ENCODE results near the gene SFXN3. TPM values are rescaled to one million over a fixed set of nuclear protein-coding genes. Genes with fewer than 3 reads are reported as not detected.

SFXN3 gene
- total RNA-seq, 1 donor from 2014 or later = 16.1 TPM

GRCh38 chr10:100993986-100994708, 36.9 kb upstream of the SFXN3 start:
- DNase-seq (ENCODE audit: low read depth) = no peak
- peak; percentile 63 for TF ChIP-seq CTCF (IDR thresholded peaks at IDR 0.05; ENCODE audit: insufficient read depth, low read length, severe bottlenecking)
- H3K27me3 ChIP-seq (ENCODE audit: control insufficient read depth, insufficient read depth, low read length) = no peaks in the 10 kb centered on the region
- peaks cover 17% of the 10 kb centered on the region for H3K36me3 ChIP-seq (ENCODE audit: control insufficient read depth, insufficient read depth, low read length)
- H3K4me3 ChIP-seq (ENCODE audit: low read depth, low read length) = no peak overlapping the region
- FAIRE-seq = no peak

GRCh38 chr10:100995181-100995580, 35.9 kb upstream of the SFXN3 start:
- peaks cover 13% of the 10 kb centered on the region for H3K36me3 ChIP-seq (ENCODE audit: control insufficient read depth, insufficient read depth, low read length)
- no peak overlapping the region for H3K4me3 ChIP-seq (ENCODE audit: low read depth, low read length)
- no peaks in the 10 kb centered on the region for H3K27me3 ChIP-seq (ENCODE audit: control insufficient read depth, insufficient read depth, low read length)
- DNase-seq (ENCODE audit: low read depth) (no peak), FAIRE-seq (no peak)
- TF ChIP-seq CTCF (IDR thresholded peaks at IDR 0.05; ENCODE audit: insufficient read depth, low read length, severe bottlenecking) = no peak

GRCh38 chr10:100996678-100997359, 34.2 kb upstream of the SFXN3 start:
- DNase-seq (ENCODE audit: low read depth) (no peak), FAIRE-seq (no peak)
- Histone ChIP-seq H3K36me3 (ENCODE audit: control insufficient read depth, insufficient read depth, low read length) (peaks cover 3% of the 10 kb centered on the region), H3K4me3 (ENCODE audit: low read depth, low read length) (peak overlapping the region; percentile 97), H3K27me3 (ENCODE audit: control insufficient read depth, insufficient read depth, low read length) (no peaks in the 10 kb centered on the region)
- TF ChIP-seq CTCF (IDR thresholded peaks at IDR 0.05; ENCODE audit: insufficient read depth, low read length, severe bottlenecking) = no peak

GRCh38 chr10:100997360-100998182, 33.5 kb upstream of the SFXN3 start:
- H3K4me3 ChIP-seq (ENCODE audit: low read depth, low read length) = peak overlapping the region; percentile 97
- FAIRE-seq (no peak), DNase-seq (ENCODE audit: low read depth) (peak; percentile 57)
- H3K36me3 ChIP-seq (ENCODE audit: control insufficient read depth, insufficient read depth, low read length) = peaks cover 6% of the 10 kb centered on the region
- TF ChIP-seq CTCF (IDR thresholded peaks at IDR 0.05; ENCODE audit: insufficient read depth, low read length, severe bottlenecking) = peak; percentile 97
- H3K27me3 ChIP-seq (ENCODE audit: control insufficient read depth, insufficient read depth, low read length) = no peaks in the 10 kb centered on the region

- FAIRE-seq = no peak
- no peaks in the 10 kb centered on the region for H3K27me3 ChIP-seq (ENCODE audit: control insufficient read depth, insufficient read depth, low read length)
- no peak for TF ChIP-seq CTCF (IDR thresholded peaks at IDR 0.05; ENCODE audit: insufficient read depth, low read length, severe bottlenecking)
- H3K4me3 ChIP-seq (ENCODE audit: low read depth, low read length) = peak overlapping the region; percentile 97
- peaks cover 10% of the 10 kb centered on the region for H3K36me3 ChIP-seq (ENCODE audit: control insufficient read depth, insufficient read depth, low read length)
- peak; percentile 64 for DNase-seq (ENCODE audit: low read depth)
Measured at GRCh38 chr10:100998183-100998990, 32.6 kb upstream of the SFXN3 start.

Data from bronchial epithelial cell (primary cell).